Activated T-helper 9 cell treated with anti-CD3 and anti-CD28 coated beads, Interleukin-2, amount 50 U/mL, for 16 hours (primary cell): Measurements from ENCODE around the gene PSMD13.
"Not testable (repeated sequence)": the region's sequence is repeated elsewhere in the genome, so short reads cannot be mapped to it uniquely, and the experiment has no call there.

Experiments
- DNase-seq: peaks from one replicate; pipeline ENCODE4 v3.0.0-alpha.2; 2020; ENCODE audit warnings: low read depth

The PSMD13 gene

GRCh38 chr11:250740-251299 lies 14.0 kb downstream of the PSMD13 start:
- peak; percentile 68 for DNase-seq

GRCh38 chr11:251550-251949 lies 14.8 kb downstream of the PSMD13 start:
- DNase-seq = no peak

GRCh38 chr11:252666-253065 lies 15.9 kb downstream of the PSMD13 start:
- DNase-seq = no peak

- DNase-seq = no peak
Measured at GRCh38 chr11:253160-253885, 16.5 kb downstream of the PSMD13 start.

GRCh38 chr11:253886-254270 lies 17.1 kb downstream of the PSMD13 start:
- no peak for DNase-seq

GRCh38 chr11:255176-255575 lies 18.4 kb downstream of the PSMD13 start:
- no peak for DNase-seq

- DNase-seq = no peak
Measured at GRCh38 chr11:255816-256215, 19.0 kb downstream of the PSMD13 start.

- DNase-seq = no peak
Measured at GRCh38 chr11:256952-257737, 20.4 kb downstream of the PSMD13 start.

GRCh38 chr11:257766-258493 lies 21.2 kb downstream of the PSMD13 start:
- DNase-seq = no peak

- no peak for DNase-seq
Measured at GRCh38 chr11:259413-259812, 22.6 kb downstream of the PSMD13 start.

- DNase-seq = no peak
Measured at GRCh38 chr11:261624-262023, 24.8 kb downstream of the PSMD13 start.

GRCh38 chr11:266676-267439 lies 30.1 kb downstream of the PSMD13 start:
- no peak for DNase-seq

- no peak for DNase-seq
Measured at GRCh38 chr11:267491-267994, 30.8 kb downstream of the PSMD13 start.

- not testable (repeated sequence) for DNase-seq
Measured at GRCh38 chr11:268716-269145, 32.0 kb downstream of the PSMD13 start.

- DNase-seq = no peak
Measured at GRCh38 chr11:269146-269890, 32.5 kb downstream of the PSMD13 start.

GRCh38 chr11:270451-271318 lies 33.9 kb downstream of the PSMD13 start:
- DNase-seq = no peak

GRCh38 chr11:271319-271715 lies 34.5 kb downstream of the PSMD13 start:
- no peak for DNase-seq

- DNase-seq = no peak
Measured at GRCh38 chr11:272195-272930, 35.6 kb downstream of the PSMD13 start.

- no peak for DNase-seq
Measured at GRCh38 chr11:272931-273198, 36.1 kb downstream of the PSMD13 start.
